Peyer's patch (tissue), 4 donors: ENCODE results near the gene EPHB1.

ENCODE experiments used
- CTCF ChIP-seq, 6 experiments: fragments of 450-650 bp in 4 of 6; fragments of 200-600 bp in 2 of 6; sonication (generic) in 1 of 6; IDR thresholded peaks; one replicate each; pipeline ENCODE4 v1.5.1; 2017 to 2019; ENCODE audit warnings: antibody characterized with exemption in 6 of 6, mild to moderate bottlenecking in 3 of 6, moderate library complexity in 1 of 6
- POLR2A ChIP-seq, 2 donors: fragments of 450-650 bp; IDR thresholded peaks; one replicate each; pipeline ENCODE4 v1.5.1; 2017; ENCODE audit warnings: antibody characterized with exemption in 2 of 2, mild to moderate bottlenecking in 2 of 2, moderate library complexity in 2 of 2

DNA sequence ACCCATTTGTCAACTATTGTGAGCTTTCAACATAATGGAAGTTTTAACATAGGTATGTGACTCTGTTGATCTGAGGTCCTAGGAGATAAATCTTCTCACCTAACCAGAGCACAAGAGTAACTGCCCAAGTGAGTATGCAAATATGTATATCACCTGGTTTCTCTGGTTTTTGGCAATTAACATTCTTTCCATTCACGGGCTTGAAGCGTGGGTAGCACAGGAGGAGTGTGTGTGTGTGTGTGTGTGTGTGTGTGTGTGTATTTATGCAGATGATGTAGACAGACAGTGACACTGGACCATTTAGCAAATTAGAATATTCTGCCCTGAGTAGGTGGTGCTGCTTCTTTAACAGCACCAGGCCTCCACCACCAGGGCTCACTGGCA lies 15.0 kb downstream of the EPHB1 start:
- TF ChIP-seq CTCF (IDR thresholded peaks at IDR 0.05) (no peak), POLR2A (IDR thresholded peaks at IDR 0.05) (no peak)
